Activated T-cell treated with anti-CD3 and anti-CD28 coated beads, Interleukin-2, amount 50 U/mL, for 72 hours (primary cell): ENCODE results near the gene ASTN2. TPM values are rescaled to one million over a fixed set of nuclear protein-coding genes. Genes with fewer than 3 reads are reported as not detected.

ENCODE experiments used
- ATAC-seq, 2 donors: fragments of 150-1000 bp; cut with Tn5 transposase; replicated peaks in 1 of 2; 2 replicates each; pipeline ENCODE4 v1.10.0; 2021; ENCODE audit warnings: moderate library complexity in 2 of 2, mild to moderate bottlenecking in 1 of 2
- DNase-seq, 2 donors: peaks; one replicate each; pipeline ENCODE4 v3.0.0; 2021 to 2022; ENCODE audit warnings: mixed read lengths in 1 of 2
- H3K27ac Mint-ChIP-seq: one replicate; pipeline ENCODE4 v1.8.0; 2022; ENCODE audit warnings: mild to moderate bottlenecking, moderate library complexity, mixed read lengths
- H3K27me3 Mint-ChIP-seq: one replicate; pipeline ENCODE4 v1.8.0; 2022; ENCODE audit warnings: low read depth, mixed read lengths
- H3K36me3 Mint-ChIP-seq, 2 donors: one replicate each; pipeline ENCODE4 v1.8.0; 2022; ENCODE audit warnings: mixed read lengths in 2 of 2, mild to moderate bottlenecking in 1 of 2; ENCODE audit not compliant: insufficient read depth in 2 of 2
- H3K4me1 Mint-ChIP-seq: one replicate; pipeline ENCODE4 v1.8.0; 2022; ENCODE audit warnings: low read depth, mixed read lengths
- H3K4me3 Mint-ChIP-seq, 2 donors: one replicate each; pipeline ENCODE4 v1.8.0; 2022; ENCODE audit warnings: mild to moderate bottlenecking in 2 of 2, mixed read lengths in 2 of 2, moderate library complexity in 2 of 2
- H3K9me3 Mint-ChIP-seq, 2 donors: one replicate each; pipeline ENCODE4 v1.8.0; 2022; ENCODE audit warnings: mixed read lengths in 2 of 2
- total RNA-seq, 2 donors: library from RNA; stranded (reverse); gene quantifications; one replicate each; pipeline ENCODE4 v1.2.3, GENCODE V29; 2022

ASTN2 gene
- total RNA-seq, 2 donors from 2014 or later = 4.2 to 5.6 TPM

- H3K36me3 Mint-ChIP-seq = peaks cover 1% of the 10 kb centered on the region in 2 donors
- no peaks in the 10 kb centered on the region for H3K27me3 Mint-ChIP-seq
- H3K4me3 Mint-ChIP-seq = no peak overlapping the region
- no peak for ATAC-seq
- H3K4me1 Mint-ChIP-seq = no peaks in the 10 kb centered on the region
- H3K27ac Mint-ChIP-seq = no peak overlapping the region
- no peak for DNase-seq
- peaks cover 4 to 5% of the 10 kb centered on the region in 2 donors for H3K9me3 Mint-ChIP-seq
Measured at GRCh38 chr9:117145811-117146490, 268.9 kb downstream of the ASTN2 start.

GRCh38 chr9:117145081-117145480 is 269.8 kb downstream of the ASTN2 start:
- ATAC-seq (no peak), DNase-seq (no peak)
- H3K4me3 Mint-ChIP-seq = no peak overlapping the region
- no peaks in the 10 kb centered on the region for H3K4me1 Mint-ChIP-seq
- H3K36me3 Mint-ChIP-seq = peaks cover 1% of the 10 kb centered on the region in 2 donors
- H3K27ac Mint-ChIP-seq = no peak overlapping the region
- H3K27me3 Mint-ChIP-seq = no peaks in the 10 kb centered on the region
- peaks cover 4 to 5% of the 10 kb centered on the region in 2 donors for H3K9me3 Mint-ChIP-seq

DNA sequence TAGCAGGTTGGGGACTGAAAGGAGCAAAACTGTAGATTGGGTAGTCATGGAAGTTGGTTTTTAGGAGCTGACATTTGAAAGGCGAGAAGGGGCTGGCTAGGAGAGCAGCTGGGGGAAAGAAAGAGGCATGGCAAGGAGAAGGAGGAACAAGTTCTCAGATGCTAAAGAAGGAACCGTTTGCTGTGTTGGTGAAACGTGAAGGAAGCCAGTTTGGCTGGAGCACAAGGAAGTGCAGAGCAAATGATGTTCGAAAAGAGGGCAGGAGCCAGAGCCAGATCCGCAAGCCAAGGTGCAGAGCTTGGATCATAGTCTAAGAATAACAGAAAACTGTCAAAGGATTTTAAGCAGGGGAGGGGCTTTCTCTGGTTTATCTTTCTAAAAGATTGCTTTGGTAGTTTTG is 276.6 kb downstream of the ASTN2 start:
- DNase-seq (no peak), ATAC-seq (no peak)
- H3K27me3 Mint-ChIP-seq = no peaks in the 10 kb centered on the region
- no peaks in the 10 kb centered on the region for H3K4me1 Mint-ChIP-seq
- no peak overlapping the region for H3K4me3 Mint-ChIP-seq
- H3K9me3 Mint-ChIP-seq = peaks cover 0 to 2% of the 10 kb centered on the region in 2 donors
- no peak overlapping the region for H3K27ac Mint-ChIP-seq
- H3K36me3 Mint-ChIP-seq = no peaks in the 10 kb centered on the region

DNA sequence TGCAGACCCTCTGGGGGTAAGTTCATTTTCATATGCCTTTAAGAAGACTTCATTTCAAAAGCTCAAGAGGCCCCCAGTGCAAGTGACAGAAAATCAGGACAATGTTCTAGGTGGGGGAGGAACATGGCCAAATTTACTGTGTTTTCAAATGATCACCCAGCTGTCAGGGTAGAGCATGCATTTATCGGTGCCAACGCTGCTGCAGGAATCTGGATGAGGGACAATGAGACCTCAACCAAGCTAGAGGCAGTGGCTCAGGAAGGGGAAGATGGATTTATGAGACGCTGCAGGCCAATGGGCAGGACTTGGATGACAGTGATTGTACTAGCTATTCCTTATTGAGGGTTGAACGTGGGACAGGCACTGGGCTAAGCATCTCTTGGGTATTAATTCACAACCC is 278.4 kb downstream of the ASTN2 start:
- DNase-seq = no peak
- Mint-ChIP-seq H3K4me1 (no peaks in the 10 kb centered on the region), H3K4me3 (no peak overlapping the region), H3K9me3 (no peaks in the 10 kb centered on the region), H3K27me3 (no peaks in the 10 kb centered on the region), H3K36me3 (no peaks in the 10 kb centered on the region), H3K27ac (no peak overlapping the region)
- no peak for ATAC-seq

- H3K9me3 Mint-ChIP-seq = peaks cover 0 to 3% of the 10 kb centered on the region in 2 donors
- no peaks in the 10 kb centered on the region for H3K27me3 Mint-ChIP-seq
- no peaks in the 10 kb centered on the region for H3K36me3 Mint-ChIP-seq
- no peak overlapping the region for H3K27ac Mint-ChIP-seq
- no peak overlapping the region for H3K4me3 Mint-ChIP-seq
- H3K4me1 Mint-ChIP-seq = no peaks in the 10 kb centered on the region
- ATAC-seq (no peak), DNase-seq (no peak)
Measured at GRCh38 chr9:117135501-117136098, 279.3 kb downstream of the ASTN2 start.

GRCh38 chr9:117134826-117135500 is 279.9 kb downstream of the ASTN2 start:
- Mint-ChIP-seq H3K36me3 (no peaks in the 10 kb centered on the region), H3K27me3 (no peaks in the 10 kb centered on the region), H3K4me1 (no peaks in the 10 kb centered on the region), H3K27ac (no peak overlapping the region), H3K4me3 (no peak overlapping the region), H3K9me3 (peaks cover 0 to 3% of the 10 kb centered on the region in 2 donors)
- DNase-seq (no peak), ATAC-seq (no peak)

- no peak overlapping the region for H3K27ac Mint-ChIP-seq
- H3K36me3 Mint-ChIP-seq = no peaks in the 10 kb centered on the region
- DNase-seq (no peak), ATAC-seq (no peak)
- no peak overlapping the region for H3K4me3 Mint-ChIP-seq
- no peaks in the 10 kb centered on the region for H3K4me1 Mint-ChIP-seq
- no peaks in the 10 kb centered on the region for H3K27me3 Mint-ChIP-seq
- H3K9me3 Mint-ChIP-seq = peaks cover 2 to 6% of the 10 kb centered on the region in 2 donors
Measured at GRCh38 chr9:117126871-117127270, 288.0 kb downstream of the ASTN2 start.

- DNase-seq (no peak), ATAC-seq (no peak)
- H3K27me3 Mint-ChIP-seq = no peaks in the 10 kb centered on the region
- peaks cover 2 to 4% of the 10 kb centered on the region in 2 donors for H3K9me3 Mint-ChIP-seq
- no peaks in the 10 kb centered on the region for H3K36me3 Mint-ChIP-seq
- H3K4me1 Mint-ChIP-seq = no peaks in the 10 kb centered on the region
- H3K27ac Mint-ChIP-seq = no peak overlapping the region
- H3K4me3 Mint-ChIP-seq = no peak overlapping the region
Measured at GRCh38 chr9:117125531-117125930, 289.3 kb downstream of the ASTN2 start.

- H3K27ac Mint-ChIP-seq = no peak overlapping the region
- no peak for DNase-seq
- peaks cover 2 to 4% of the 10 kb centered on the region in 2 donors for H3K9me3 Mint-ChIP-seq
- ATAC-seq = no peak
- no peaks in the 10 kb centered on the region for H3K4me1 Mint-ChIP-seq
- H3K27me3 Mint-ChIP-seq = no peaks in the 10 kb centered on the region
- H3K36me3 Mint-ChIP-seq = no peaks in the 10 kb centered on the region
- H3K4me3 Mint-ChIP-seq = no peak overlapping the region
Measured at GRCh38 chr9:117123729-117124128, 291.1 kb downstream of the ASTN2 start.

- peaks cover 0 to 4% of the 10 kb centered on the region in 2 donors for H3K9me3 Mint-ChIP-seq
- no peak overlapping the region for H3K4me3 Mint-ChIP-seq
- no peak for DNase-seq
- H3K27ac Mint-ChIP-seq = no peak overlapping the region
- no peak for ATAC-seq
- no peaks in the 10 kb centered on the region for H3K36me3 Mint-ChIP-seq
- H3K27me3 Mint-ChIP-seq = no peaks in the 10 kb centered on the region
- H3K4me1 Mint-ChIP-seq = no peaks in the 10 kb centered on the region
Measured at GRCh38 chr9:117122953-117123352, 291.9 kb downstream of the ASTN2 start.

DNA sequence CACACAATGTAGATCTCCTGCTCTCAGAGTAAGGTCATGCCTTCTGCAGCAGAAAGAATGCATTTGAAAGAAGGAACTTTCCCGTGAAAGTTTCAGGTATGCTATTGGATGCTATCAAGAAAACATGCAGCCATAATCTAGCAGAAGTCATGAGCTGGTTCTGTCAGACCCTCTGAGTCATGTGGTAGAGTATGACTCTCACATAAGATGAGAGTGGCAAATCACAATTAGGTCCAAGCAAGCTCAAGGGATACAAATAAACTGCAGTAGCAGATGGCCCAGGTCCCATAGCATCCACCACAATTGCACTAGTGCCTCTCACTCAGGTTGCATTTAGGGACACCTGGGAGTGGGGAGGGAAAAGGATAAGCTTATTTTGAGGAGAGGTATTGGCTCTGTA is 292.8 kb downstream of the ASTN2 start:
- ATAC-seq = no peak
- no peaks in the 10 kb centered on the region for H3K36me3 Mint-ChIP-seq
- no peaks in the 10 kb centered on the region for H3K27me3 Mint-ChIP-seq
- DNase-seq = no peak
- H3K4me1 Mint-ChIP-seq = no peaks in the 10 kb centered on the region
- no peak overlapping the region for H3K4me3 Mint-ChIP-seq
- H3K27ac Mint-ChIP-seq = no peak overlapping the region
- H3K9me3 Mint-ChIP-seq = peaks cover 0 to 4% of the 10 kb centered on the region in 2 donors

DNA sequence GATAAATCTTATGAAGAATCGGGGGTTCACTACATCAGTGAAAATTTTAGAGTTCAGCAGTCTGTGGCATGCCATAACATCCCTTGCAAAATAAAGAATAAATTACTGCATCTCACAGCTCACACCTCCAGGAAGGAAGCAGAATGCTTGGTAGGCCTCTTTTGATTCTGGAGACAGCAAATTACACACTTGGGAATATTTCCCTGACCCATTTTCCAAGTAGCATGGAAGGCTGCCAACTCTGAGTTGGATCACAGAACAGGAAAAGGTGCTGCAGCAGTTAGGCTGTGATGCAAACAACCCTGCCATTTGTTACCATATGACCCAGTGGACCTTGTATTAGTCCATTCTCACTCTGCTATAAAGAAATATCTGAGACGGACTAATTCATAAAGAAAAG is 293.5 kb downstream of the ASTN2 start:
- Mint-ChIP-seq H3K36me3 (no peaks in the 10 kb centered on the region), H3K4me3 (no peak overlapping the region), H3K27me3 (no peaks in the 10 kb centered on the region), H3K9me3 (peaks cover 0 to 4% of the 10 kb centered on the region in 2 donors), H3K4me1 (no peaks in the 10 kb centered on the region), H3K27ac (no peak overlapping the region)
- ATAC-seq (no peak), DNase-seq (no peak)

DNA sequence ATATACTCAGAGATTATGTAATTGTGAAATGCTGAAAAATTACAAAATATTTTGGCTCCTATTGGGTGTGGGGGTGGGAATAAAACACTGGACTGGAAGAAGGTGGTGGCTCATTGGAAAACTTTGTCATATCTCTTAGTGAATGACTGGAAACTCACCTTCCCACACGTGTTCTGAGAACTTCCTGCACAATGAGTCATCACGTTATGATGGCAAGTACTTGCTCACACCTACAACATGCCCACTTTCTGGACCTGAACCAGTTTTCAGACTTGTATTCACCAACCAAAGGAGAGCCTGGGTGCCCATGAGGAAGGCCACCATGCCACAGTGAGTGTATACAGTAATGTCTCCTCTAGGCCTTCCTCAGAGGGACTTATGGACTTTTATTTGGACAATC is 294.8 kb downstream of the ASTN2 start:
- Mint-ChIP-seq H3K27me3 (no peaks in the 10 kb centered on the region), H3K36me3 (no peaks in the 10 kb centered on the region), H3K27ac (no peak overlapping the region), H3K4me1 (no peaks in the 10 kb centered on the region), H3K4me3 (no peak overlapping the region), H3K9me3 (peaks cover 3 to 6% of the 10 kb centered on the region in 2 donors)
- DNase-seq (no peak), ATAC-seq (no peak)
